Vagina (tissue), 2 donors: ENCODE measurements around the gene CALN1. TPM values are rescaled to one million over a fixed set of nuclear protein-coding genes. Genes with fewer than 3 reads are reported as not detected.

ENCODE experiments used
- DNase-seq, 2 donors: peaks; one replicate each; pipeline ENCODE4 v3.0.0-alpha.2; 2017; ENCODE audit errors: extremely low spot score in 2 of 2
- H3K27ac ChIP-seq: fragments of 200-600 bp; sonication (generic); one replicate; pipeline ENCODE4 v1.5.1; 2019
- H3K27me3 ChIP-seq: fragments of 200-600 bp; sonication (generic); one replicate; pipeline ENCODE4 v1.5.1; 2019
- H3K36me3 ChIP-seq, 2 donors: fragments of 200-600 bp; sonication (generic); one replicate each; pipeline ENCODE4 v1.5.1; 2017 to 2019
- H3K4me1 ChIP-seq: fragments of 200-600 bp; sonication (generic); one replicate; pipeline ENCODE4 v1.5.1; 2019
- H3K4me3 ChIP-seq, 2 donors: fragments of 200-600 bp; sonication (generic); 1 replicate in 1 of 2; 2 replicates in 1 of 2; pipeline ENCODE4 v1.5.1; 2016 to 2019
- H3K9me3 ChIP-seq: fragments of 200-600 bp; sonication (generic); one replicate; pipeline ENCODE4 v1.5.1; 2019
- POLR2A ChIP-seq, 2 donors: fragments of 450-650 bp; IDR thresholded peaks; one replicate each; pipeline ENCODE4 v1.6.1; 2017; ENCODE audit warnings: antibody characterized with exemption in 2 of 2, mild to moderate bottlenecking in 2 of 2, moderate library complexity in 2 of 2
- POLR2AphosphoS5 ChIP-seq, 2 donors: sonication (generic); formaldehyde crosslinking; IDR thresholded peaks; one replicate each; pipeline ENCODE4 v1.9.0; 2017; ENCODE audit warnings: antibody characterized with exemption in 2 of 2, mild to moderate bottlenecking in 2 of 2, low read depth in 1 of 2; ENCODE audit not compliant: insufficient read depth in 1 of 2
- intact Hi-C: fragments of 100-400 bp; cut with DNase I; formaldehyde crosslinking; loops from one replicate; pipeline ENCODE4 v1.15.1; 2023
- total RNA-seq: library from RNA; depleted of rRNA; stranded (reverse); fragments of >200 nt; gene quantifications from one replicate; pipeline ENCODE4 v1.2.3, GENCODE V29; 2016
- TF ChIP-seq, protein P1 (sequence below), 3 experiments: fragments of 450-650 bp in 2 of 3; fragments of 200-600 bp in 1 of 3; sonication (generic) in 1 of 3; IDR thresholded peaks; one replicate each; pipeline ENCODE4 v1.5.1; 2017 to 2019; ENCODE audit warnings: antibody characterized with exemption in 3 of 3, mild to moderate bottlenecking in 2 of 3, moderate library complexity in 2 of 3

Gene CALN1
- total RNA-seq, 1 donor from 2014 or later: 6.9 TPM

DNA sequence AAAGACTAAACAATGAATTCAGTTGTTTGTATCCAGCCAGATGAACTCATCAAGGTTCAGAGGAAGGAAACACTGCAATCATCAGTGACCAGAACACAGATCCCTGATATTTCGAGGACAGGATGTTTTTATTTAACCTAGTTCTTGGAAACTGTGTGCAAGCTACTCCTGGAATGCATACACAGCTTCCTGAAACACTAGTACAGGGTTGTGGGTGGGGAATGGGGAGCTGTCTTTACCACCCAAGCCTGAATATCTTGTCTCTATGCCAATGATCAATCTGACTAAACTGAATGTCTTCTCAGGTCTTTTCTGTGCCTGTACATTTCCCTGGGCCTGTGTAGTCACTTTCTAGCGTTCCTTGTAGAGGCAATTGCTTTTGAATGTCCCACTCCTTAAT is 374.6 kb downstream of the CALN1 start:
- H3K27ac ChIP-seq: no peak overlapping the region
- no peaks in the 10 kb centered on the region for H3K4me1 ChIP-seq
- H3K9me3 ChIP-seq: no peaks in the 10 kb centered on the region
- intact Hi-C loops: no loop called here
- H3K36me3 ChIP-seq: no peaks in the 10 kb centered on the region
- H3K4me3 ChIP-seq: no peak overlapping the region
- no peaks in the 10 kb centered on the region for H3K27me3 ChIP-seq
- TF ChIP-seq, protein P1, sequence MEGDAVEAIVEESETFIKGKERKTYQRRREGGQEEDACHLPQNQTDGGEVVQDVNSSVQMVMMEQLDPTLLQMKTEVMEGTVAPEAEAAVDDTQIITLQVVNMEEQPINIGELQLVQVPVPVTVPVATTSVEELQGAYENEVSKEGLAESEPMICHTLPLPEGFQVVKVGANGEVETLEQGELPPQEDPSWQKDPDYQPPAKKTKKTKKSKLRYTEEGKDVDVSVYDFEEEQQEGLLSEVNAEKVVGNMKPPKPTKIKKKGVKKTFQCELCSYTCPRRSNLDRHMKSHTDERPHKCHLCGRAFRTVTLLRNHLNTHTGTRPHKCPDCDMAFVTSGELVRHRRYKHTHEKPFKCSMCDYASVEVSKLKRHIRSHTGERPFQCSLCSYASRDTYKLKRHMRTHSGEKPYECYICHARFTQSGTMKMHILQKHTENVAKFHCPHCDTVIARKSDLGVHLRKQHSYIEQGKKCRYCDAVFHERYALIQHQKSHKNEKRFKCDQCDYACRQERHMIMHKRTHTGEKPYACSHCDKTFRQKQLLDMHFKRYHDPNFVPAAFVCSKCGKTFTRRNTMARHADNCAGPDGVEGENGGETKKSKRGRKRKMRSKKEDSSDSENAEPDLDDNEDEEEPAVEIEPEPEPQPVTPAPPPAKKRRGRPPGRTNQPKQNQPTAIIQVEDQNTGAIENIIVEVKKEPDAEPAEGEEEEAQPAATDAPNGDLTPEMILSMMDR (IDR thresholded peaks at IDR 0.05): no peak
- TF ChIP-seq POLR2A (IDR thresholded peaks at IDR 0.05) (no peak), POLR2AphosphoS5 (IDR thresholded peaks at IDR 0.05; ENCODE audit: insufficient read depth in 1 of 2, low read depth in 1 of 2) (no peak)
- no peak for DNase-seq

DNA sequence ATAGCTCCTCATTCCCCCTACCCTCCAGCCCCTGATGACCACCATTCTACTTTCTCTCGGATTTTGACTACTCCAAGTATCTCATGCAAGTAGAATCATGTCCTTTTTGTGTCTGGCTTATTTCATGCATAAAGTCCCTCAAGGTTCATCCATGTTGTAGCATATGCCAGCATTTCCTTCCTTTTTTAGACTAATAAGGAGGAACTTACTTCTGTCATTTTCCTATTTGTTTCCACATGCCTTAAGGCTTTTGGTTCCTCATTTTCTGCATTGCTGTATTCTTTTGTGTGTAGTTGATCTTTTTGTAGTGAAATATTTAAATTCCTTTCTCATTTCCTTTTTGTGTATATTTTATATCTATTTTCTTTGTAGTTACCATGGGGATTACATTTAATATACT is 376.9 kb downstream of the CALN1 start:
- no peaks in the 10 kb centered on the region for H3K9me3 ChIP-seq
- TF ChIP-seq POLR2A (IDR thresholded peaks at IDR 0.05) (no peak), POLR2AphosphoS5 (IDR thresholded peaks at IDR 0.05; ENCODE audit: insufficient read depth in 1 of 2, low read depth in 1 of 2) (no peak)
- TF ChIP-seq, protein P1 (IDR thresholded peaks at IDR 0.05): no peak
- DNase-seq: no peak
- no peaks in the 10 kb centered on the region for H3K36me3 ChIP-seq
- H3K27me3 ChIP-seq: no peaks in the 10 kb centered on the region
- no peak overlapping the region for H3K27ac ChIP-seq
- no peak overlapping the region for H3K4me3 ChIP-seq
- H3K4me1 ChIP-seq: no peaks in the 10 kb centered on the region
- intact Hi-C loops: no loop called here

DNA sequence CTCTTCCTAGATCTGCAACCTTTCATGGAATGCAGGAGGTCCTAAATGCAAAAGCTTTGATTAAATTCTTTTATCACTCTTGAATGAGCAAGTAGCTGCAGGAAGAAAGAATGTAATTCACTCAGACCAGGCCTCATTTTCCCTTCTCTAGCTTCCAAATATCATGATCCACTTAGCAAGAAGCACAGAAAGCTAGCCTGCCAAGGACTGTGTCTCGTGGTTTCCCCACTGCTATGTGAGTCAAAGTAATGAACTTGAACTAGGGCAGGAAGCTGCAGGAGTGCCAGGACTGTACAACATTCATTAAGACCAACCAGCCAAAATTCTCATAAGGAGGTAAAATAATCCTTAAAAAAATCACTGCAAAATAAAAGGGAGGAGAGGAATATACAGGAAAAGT is 379.2 kb downstream of the CALN1 start:
- H3K9me3 ChIP-seq: no peaks in the 10 kb centered on the region
- H3K27me3 ChIP-seq: no peaks in the 10 kb centered on the region
- intact Hi-C loops: no loop called here
- no peaks in the 10 kb centered on the region for H3K4me1 ChIP-seq
- H3K4me3 ChIP-seq: no peak overlapping the region
- H3K27ac ChIP-seq: peak overlapping the region; percentile 34
- no peaks in the 10 kb centered on the region for H3K36me3 ChIP-seq
- no peak for DNase-seq
- TF ChIP-seq POLR2AphosphoS5 (IDR thresholded peaks at IDR 0.05; ENCODE audit: insufficient read depth in 1 of 2, low read depth in 1 of 2) (no peak), POLR2A (IDR thresholded peaks at IDR 0.05) (no peak)
- TF ChIP-seq, protein P1 (IDR thresholded peaks at IDR 0.05): no peak

DNA sequence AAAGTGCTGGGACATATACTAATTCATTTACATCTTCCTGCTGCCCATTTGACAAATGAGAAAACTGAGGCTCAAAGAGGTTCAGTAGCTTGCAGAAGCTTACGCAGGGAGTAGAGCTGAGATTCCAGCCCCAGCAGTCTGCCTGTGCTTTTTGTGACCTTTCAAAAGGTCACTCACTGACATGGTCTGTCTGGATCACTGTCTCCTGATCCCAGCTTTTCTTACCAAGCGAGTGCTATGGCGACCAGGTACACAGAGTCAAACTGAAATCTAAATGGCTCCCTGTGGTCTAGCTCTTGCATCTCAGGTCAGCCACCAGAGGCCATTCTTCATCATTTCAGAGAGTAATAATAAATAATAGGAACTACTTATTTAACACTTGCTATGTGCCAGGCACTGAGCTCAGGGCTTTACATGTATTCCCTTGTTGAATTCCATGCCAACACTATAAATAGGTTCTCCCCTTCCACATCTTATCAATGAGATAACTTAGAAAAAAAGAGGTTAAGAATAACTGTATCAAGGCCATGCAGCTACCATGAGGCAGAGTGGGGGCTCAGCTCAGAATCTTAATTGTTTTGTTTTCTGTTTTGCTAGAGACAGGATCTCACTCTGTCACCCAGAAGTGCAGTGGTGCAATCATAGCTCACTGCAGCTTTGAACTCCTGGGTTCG is 381.0 kb downstream of the CALN1 start:
- no peak overlapping the region for H3K27ac ChIP-seq
- no peak overlapping the region for H3K4me3 ChIP-seq
- H3K9me3 ChIP-seq: no peaks in the 10 kb centered on the region
- no peaks in the 10 kb centered on the region for H3K36me3 ChIP-seq
- intact Hi-C loops: no loop called here
- H3K27me3 ChIP-seq: no peaks in the 10 kb centered on the region
- no peak for TF ChIP-seq POLR2A (IDR thresholded peaks at IDR 0.05)
- TF ChIP-seq, protein P1 (IDR thresholded peaks at IDR 0.05): no peak
- no peak for TF ChIP-seq POLR2AphosphoS5 (IDR thresholded peaks at IDR 0.05; ENCODE audit: insufficient read depth in 1 of 2, low read depth in 1 of 2)
- no peak for DNase-seq
- no peaks in the 10 kb centered on the region for H3K4me1 ChIP-seq

DNA sequence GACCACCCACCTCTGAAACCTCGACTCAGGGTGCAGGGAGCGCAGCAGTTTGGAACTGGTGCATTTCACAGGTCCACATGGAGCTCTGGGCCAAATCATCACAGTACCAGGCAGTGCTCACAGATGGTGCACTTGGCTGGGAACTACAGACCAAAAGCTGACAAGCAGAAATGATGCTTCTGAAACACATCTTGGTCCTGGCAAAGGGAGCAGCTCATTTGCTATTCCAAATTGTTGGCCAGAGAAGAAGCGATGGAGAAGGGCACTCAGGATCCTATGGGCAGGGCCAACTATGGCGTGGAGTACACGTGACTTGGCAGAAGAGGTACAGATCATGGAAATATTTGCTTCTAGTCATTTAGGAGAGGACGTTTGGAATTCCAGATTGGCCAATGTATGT is 383.9 kb downstream of the CALN1 start:
- no peaks in the 10 kb centered on the region for H3K27me3 ChIP-seq
- H3K27ac ChIP-seq: no peak overlapping the region
- no peaks in the 10 kb centered on the region for H3K9me3 ChIP-seq
- no peak overlapping the region for H3K4me3 ChIP-seq
- no peaks in the 10 kb centered on the region for H3K4me1 ChIP-seq
- no peaks in the 10 kb centered on the region for H3K36me3 ChIP-seq
- TF ChIP-seq, protein P1 (IDR thresholded peaks at IDR 0.05): no peak
- TF ChIP-seq POLR2A (IDR thresholded peaks at IDR 0.05) (no peak), POLR2AphosphoS5 (IDR thresholded peaks at IDR 0.05; ENCODE audit: insufficient read depth in 1 of 2, low read depth in 1 of 2) (no peak)
- peak in 1 of 2 donors; percentile 75 for DNase-seq
- intact Hi-C loops: no loop called here
